Germinal center (tissue), 1 donor: ENCODE results near the gene ANKRD13B.

Source experiments
- DNase-seq: peaks from one replicate; pipeline ENCODE4 v3.0.0; 2012; ENCODE audit warnings: mixed read lengths, low spot score

The ANKRD13B gene

GRCh38 chr17:29616300-29617048, 23.5 kb downstream of the ANKRD13B start:
- DNase-seq: no peak

- peak; percentile 93 for DNase-seq
Measured at GRCh38 chr17:29617125-29617480, 24.2 kb downstream of the ANKRD13B start.

- DNase-seq: peak; percentile 86
Measured at GRCh38 chr17:29617481-29618271, 24.7 kb downstream of the ANKRD13B start.

- no peak for DNase-seq
Measured at GRCh38 chr17:29618272-29619065, 25.5 kb downstream of the ANKRD13B start.

GRCh38 chr17:29619251-29619650, 26.3 kb downstream of the ANKRD13B start:
- DNase-seq: no peak

- no peak for DNase-seq
Measured at GRCh38 chr17:29620271-29620670, 27.3 kb downstream of the ANKRD13B start.

- DNase-seq: no peak
Measured at GRCh38 chr17:29620779-29621500, 28.0 kb downstream of the ANKRD13B start.

- DNase-seq: no peak
Measured at GRCh38 chr17:29621751-29622194, 28.8 kb downstream of the ANKRD13B start.

GRCh38 chr17:29622337-29623282, 29.7 kb downstream of the ANKRD13B start, which contains the start of gene CORO6:
Gene CORO6, minus strand, starts transcription at chr17:29622912. Its CDS starts 1,491 bp downstream, at chr17:29621421.
- peak; percentile 82 for DNase-seq

- DNase-seq: no peak
Measured at GRCh38 chr17:29623283-29623647, 30.3 kb downstream of the ANKRD13B start.

- no peak for DNase-seq
Measured at GRCh38 chr17:29624586-29624985, 31.7 kb downstream of the ANKRD13B start.

GRCh38 chr17:29625037-29625750, 32.3 kb downstream of the ANKRD13B start:
- DNase-seq: no peak

GRCh38 chr17:29627951-29628350, 35.0 kb downstream of the ANKRD13B start:
- DNase-seq: no peak

- no peak for DNase-seq
Measured at GRCh38 chr17:29628644-29629043, 35.7 kb downstream of the ANKRD13B start.

- DNase-seq: no peak
Measured at GRCh38 chr17:29629839-29630238, 36.9 kb downstream of the ANKRD13B start.

GRCh38 chr17:29630630-29631193, 37.8 kb downstream of the ANKRD13B start:
- no peak for DNase-seq

GRCh38 chr17:29633886-29634285, 41.0 kb downstream of the ANKRD13B start:
- no peak for DNase-seq

- DNase-seq: no peak
Measured at GRCh38 chr17:29640413-29640812, 47.5 kb downstream of the ANKRD13B start.

- DNase-seq: no peak
Measured at GRCh38 chr17:29640981-29641642, 48.2 kb downstream of the ANKRD13B start.
